HepG2 (cell line): ENCODE measurements around the gene CPED1. TPM values are rescaled to one million over a fixed set of nuclear protein-coding genes. Genes with fewer than 3 reads are reported as not detected.

Source experiments
- ATAC-seq: fragments of 200-7000 bp; cut with Tn5 transposase; 3 replicates; pipeline ENCODE4 v1.9.1; 2020; ENCODE audit warnings: mild to moderate bottlenecking, moderate library complexity
- BruUV-seq: library from RNA; stranded (reverse); fragments of 400-500 nt; replicated peaks from 2 replicates; lab custom pipeline; 2021; lab: Mats Ljungman, UMichigan
- CTCF ChIA-PET: fragments of 300-600 bp; formaldehyde crosslinking; extraction: SDS; loops from one replicate; lab custom pipeline; 2021; ENCODE audit warnings: low total read pairs, inconsistent platforms, low intra/inter-chr PET ratio; lab: Yijun Ruan, JAX
- POLR2A ChIA-PET: fragments of 350-600 bp; sonication (Branson Sonifier 250); formaldehyde crosslinking; loops from one replicate; lab custom pipeline; 2020; ENCODE audit warnings: antibody characterized with exemption, inconsistent platforms; lab: Yijun Ruan, JAX
- DNase-seq: peaks from one replicate; pipeline ENCODE4 v3.0.0-alpha.2; 2015; ENCODE audit warnings: low spot score
- FAIRE-seq: peaks from 3 replicates; lab custom pipeline; 2011; peaks lifted over from hg19 to GRCh38; lab: Jason Lieb, UNC
- H2AFZ ChIP-seq: one replicate; pipeline ENCODE4 v1.6.1; 2011; ENCODE audit warnings: low read length, inconsistent platforms
- H3K27ac ChIP-seq: fragments of 300-600 bp; 3 replicates; pipeline ENCODE4 v1.8.0; 2011; ENCODE audit warnings: mixed run types, mild to moderate bottlenecking, mixed read lengths, low read length, inconsistent platforms; ENCODE audit not compliant: insufficient read depth; ENCODE audit errors: extremely low read length
- H3K27me3 ChIP-seq, 2 experiments: fragments of 200-600 bp in 1 of 2; 2 replicates in 1 of 2; 3 replicates in 1 of 2; pipeline versions ENCODE4 v1.6.0 to v1.8.0; 2011; ENCODE audit warnings: low read length in 2 of 2, mild to moderate bottlenecking in 2 of 2, moderate library complexity in 2 of 2, inconsistent platforms in 1 of 2; ENCODE audit not compliant: insufficient read depth in 2 of 2, control insufficient read depth in 1 of 2
- H3K36me3 ChIP-seq, 2 experiments: fragments of 200-600 bp in 1 of 2; replicated peaks in 1 of 2; 2 replicates in 1 of 2; 3 replicates in 1 of 2; pipeline versions ENCODE4 v1.5.1 to v1.8.0; 2011; ENCODE audit warnings: low read length in 2 of 2, inconsistent platforms in 1 of 2; ENCODE audit not compliant: insufficient read depth in 2 of 2, control insufficient read depth in 1 of 2
- H3K4me1 ChIP-seq: 2 replicates; pipeline ENCODE4 v1.5.1; 2012; ENCODE audit warnings: low read length, inconsistent platforms; ENCODE audit not compliant: insufficient read depth
- H3K4me2 ChIP-seq: 2 replicates; pipeline ENCODE4 v1.6.0; 2011; ENCODE audit warnings: low read depth, low read length, inconsistent platforms
- H3K4me3 ChIP-seq, 3 experiments: fragments of 200-600 bp in 1 of 3; sonication (generic), shearing (Covaris generic) in 1 of 3; replicated peaks in 1 of 3; 2 replicates each; pipeline ENCODE4 v1.5.1; 2011 to 2016; ENCODE audit warnings: low read length in 3 of 3, inconsistent platforms in 2 of 3, low read depth in 2 of 3, mild to moderate bottlenecking in 2 of 3, control low read depth in 1 of 3, mixed read lengths in 1 of 3; ENCODE audit not compliant: insufficient read depth in 1 of 3
- H3K79me2 ChIP-seq: one replicate; pipeline ENCODE4 v1.6.1; 2011; ENCODE audit warnings: low read length, inconsistent platforms; ENCODE audit not compliant: insufficient read depth
- H3K9ac ChIP-seq: 2 replicates; pipeline ENCODE4 v1.6.0; 2011; ENCODE audit warnings: mild to moderate bottlenecking, low read depth, low read length, inconsistent platforms; ENCODE audit not compliant: insufficient read depth
- H3K9me3 ChIP-seq: 2 replicates; pipeline ENCODE4 v1.5.1; 2012; ENCODE audit warnings: mild to moderate bottlenecking, low read length
- H4K20me1 ChIP-seq: 2 replicates; pipeline ENCODE4 v1.6.0; 2011; ENCODE audit warnings: inconsistent platforms, mild to moderate bottlenecking, low read length, moderate library complexity; ENCODE audit not compliant: insufficient read depth
- CEBPG ChIP-seq: IDR thresholded peaks from 2 replicates; pipeline ENCODE4 v1.6.1; 2016
- CREB1 ChIP-seq, 2 experiments: fragments of 450-650 bp in 1 of 2; IDR thresholded peaks; 2 replicates each; pipeline ENCODE4 v1.6.1; 2016 to 2017; ENCODE audit warnings: control low read depth in 1 of 2, mild to moderate bottlenecking in 1 of 2, missing compliant biosample characterization in 1 of 2, missing genetic modification characterization in 1 of 2
- JUNB ChIP-seq: sonication (generic); formaldehyde crosslinking; IDR thresholded peaks from 2 replicates; pipeline ENCODE4 v1.8.0; 2022; ENCODE audit warnings: missing genetic modification reagents, mild to moderate bottlenecking, borderline replicate concordance
- PLSCR1 ChIP-seq: sonication (generic); formaldehyde crosslinking; IDR thresholded peaks from 2 replicates; pipeline ENCODE4 v1.5.0; 2020; ENCODE audit warnings: missing genetic modification reagents, mild to moderate bottlenecking, borderline replicate concordance
- RELA ChIP-seq: sonication (generic); formaldehyde crosslinking; IDR thresholded peaks from 2 replicates; pipeline ENCODE4 v1.4.0; 2020; ENCODE audit warnings: missing genetic modification reagents
- SAP130 ChIP-seq: IDR thresholded peaks from 2 replicates; pipeline ENCODE4 v1.6.1; 2016; ENCODE audit warnings: low read depth
- SP140L ChIP-seq: sonication (generic); formaldehyde crosslinking; IDR thresholded peaks from 2 replicates; pipeline ENCODE4 v1.4.0; 2020; ENCODE audit warnings: missing genetic modification reagents, borderline replicate concordance
- SPEN ChIP-seq: sonication (generic); formaldehyde crosslinking; IDR thresholded peaks from 2 replicates; pipeline ENCODE4 v1.5.1; 2020; ENCODE audit warnings: low read depth, mild to moderate bottlenecking, missing genetic modification reagents
- TAF15 ChIP-seq: fragments of 200-400 bp; formaldehyde crosslinking; IDR thresholded peaks from one replicate; pipeline ENCODE4 v1.6.1; 2018; ENCODE audit warnings: mild to moderate bottlenecking, low read depth, low read length; ENCODE audit not compliant: poor library complexity, severe bottlenecking
- ZFP36L1 ChIP-seq: sonication (generic); formaldehyde crosslinking; IDR thresholded peaks from 2 replicates; pipeline ENCODE4 v1.8.0; 2022; ENCODE audit warnings: mild to moderate bottlenecking, missing genetic modification reagents, moderate library complexity
- ZMYM4 ChIP-seq: sonication (generic); formaldehyde crosslinking; IDR thresholded peaks from 2 replicates; pipeline ENCODE4 v1.8.1; 2023; ENCODE audit warnings: mild to moderate bottlenecking, missing genetic modification reagents
- ZNF333 ChIP-seq: sonication (generic); formaldehyde crosslinking; IDR thresholded peaks from 2 replicates; pipeline ENCODE4 v1.4.0; 2020; ENCODE audit warnings: mild to moderate bottlenecking, missing genetic modification reagents, borderline replicate concordance
- ZNF382 ChIP-seq: sonication (generic); formaldehyde crosslinking; IDR thresholded peaks from 2 replicates; pipeline ENCODE4 v1.5.0; 2020; ENCODE audit warnings: missing genetic modification reagents, mild to moderate bottlenecking, borderline replicate concordance
- ZNF468 ChIP-seq: sonication (generic); formaldehyde crosslinking; IDR thresholded peaks from 2 replicates; pipeline ENCODE4 v1.8.0; 2022; ENCODE audit warnings: mild to moderate bottlenecking, moderate library complexity, missing genetic modification reagents
- ZNF724P ChIP-seq: sonication (generic); formaldehyde crosslinking; IDR thresholded peaks from 2 replicates; pipeline ENCODE4 v1.8.0; 2022; ENCODE audit warnings: missing genetic modification reagents, borderline replicate concordance
- ZNF766 ChIP-seq: sonication (generic); formaldehyde crosslinking; IDR thresholded peaks from 2 replicates; pipeline ENCODE4 v1.5.0; 2020; ENCODE audit warnings: missing genetic modification reagents, borderline replicate concordance
- ZNF775 ChIP-seq: sonication (generic); formaldehyde crosslinking; IDR thresholded peaks from 2 replicates; pipeline ENCODE4 v1.4.0; 2020; ENCODE audit warnings: missing genetic modification reagents, mild to moderate bottlenecking, moderate library complexity, borderline replicate concordance
- ZNF883 ChIP-seq: sonication (generic); formaldehyde crosslinking; IDR thresholded peaks from 2 replicates; pipeline ENCODE4 v1.5.1; 2020; ENCODE audit warnings: mild to moderate bottlenecking, missing genetic modification reagents; ENCODE audit errors: not compliant biosample characterization
- ZSCAN9 ChIP-seq: IDR thresholded peaks from 2 replicates; pipeline ENCODE4 v1.6.1; 2016; ENCODE audit warnings: borderline replicate concordance
- WGBS: methylation state at CpG from one replicate; pipeline ENCODE4 v1.1.6; 2017; ENCODE audit warnings: low lambda C conversion rate; 5-methylcytosine and 5-hydroxymethylcytosine counted together
- in situ Hi-C: cut with HindIII; loops from 2 replicates; pipeline ENCODE4 v1.10.0; 2017; ENCODE audit warnings: low pct_unique_long_range_greater_than_20kb; ENCODE audit not compliant: extremely low pct_ligation_motif_present
- intact Hi-C: fragments of 100-400 bp; cut with micrococcal nuclease; formaldehyde crosslinking; loops from one replicate; pipeline ENCODE4 v1.10.0; 2022; ENCODE audit not compliant: unreplicated experiment
- polyA plus RNA-seq, 8 experiments: library from polyadenylated mRNA; depleted of rRNA in 3 of 8; stranded (reverse) in 7 of 8; unstranded in 1 of 8; fragments of >200 nt; fragmentation: Illumina TruSeq in 4 of 8; extraction: Trizol in 4 of 8; gene quantifications; 2 replicates each; pipeline versions ENCODE4 v1.2.1 to v1.2.3, GENCODE V29; 2011 to 2016; ENCODE audit warnings: low read depth in 4 of 8, missing spikeins in 1 of 8, mixed read lengths in 1 of 8; ENCODE audit not compliant: insufficient read depth in 1 of 8
- total RNA-seq, 5 experiments: library from RNA; depleted of rRNA; stranded (reverse); fragments of >200 nt; fragmentation: Illumina TruSeq; extraction: Trizol; gene quantifications; 2 replicates each; pipeline ENCODE4 v1.2.3, GENCODE V29; 2016; ENCODE audit warnings: low read depth in 1 of 5

The CPED1 gene
- total and polyA plus RNA-seq, 2 of the 13 experiments (the other 11 are each of a cell fraction or from before 2014, with no cell fraction given): 11.5 to 27.0 TPM

DNA sequence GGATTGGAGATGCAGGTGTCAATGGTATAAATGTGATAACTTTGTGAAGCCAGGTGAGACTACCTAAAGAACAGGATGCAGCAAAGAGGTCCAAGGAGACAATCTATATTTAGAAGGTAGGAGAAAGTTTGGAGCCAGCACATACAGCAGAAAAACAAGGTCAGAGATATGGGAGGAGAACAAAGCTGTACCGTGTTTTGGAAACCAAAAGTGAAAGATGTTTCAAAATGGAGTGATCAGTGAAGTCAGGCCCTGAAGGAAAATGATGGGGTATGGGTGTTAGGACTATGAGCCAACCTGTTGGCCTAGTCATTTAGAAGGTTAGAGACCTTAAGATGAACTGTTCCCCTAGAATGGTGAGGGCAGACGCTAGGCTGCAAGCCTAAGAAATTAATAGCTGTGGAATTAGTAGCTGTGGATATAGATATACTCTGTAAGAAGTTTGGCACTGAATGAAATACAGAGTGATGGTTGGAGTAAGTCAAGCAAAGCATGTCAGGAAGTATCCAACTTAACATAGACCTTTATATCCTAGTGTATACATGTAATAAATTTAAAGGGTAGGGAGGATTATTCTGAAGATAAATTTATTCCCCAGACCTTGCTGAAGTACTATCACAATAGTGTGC, 190.5 kb downstream of the CPED1 start:
- in situ Hi-C loops (no loop called here), intact Hi-C loops (no loop called here)
- Histone ChIP-seq H3K4me2 (no peak overlapping the region), H3K4me3 (no peak overlapping the region), H3K36me3 (no peaks in the 10 kb centered on the region), H3K4me1 (no peaks in the 10 kb centered on the region), H3K27me3 (no peaks in the 10 kb centered on the region), H3K9me3 (no peaks in the 10 kb centered on the region), H3K27ac (no peak overlapping the region), H3K9ac (no peak overlapping the region), H2AFZ (no peak overlapping the region), H4K20me1 (no peaks in the 10 kb centered on the region), H3K79me2 (no peaks in the 10 kb centered on the region)
- no peak for ATAC-seq
- no TSS peak for BruUV-seq
- POLR2A ChIA-PET: no interaction called here
- TF ChIP-seq ZFP36L1 (CRISPR knock-in tag) (no peak), SP140L (CRISPR knock-in tag) (no peak), SAP130 (no peak), ZNF333 (CRISPR knock-in tag) (no peak), PLSCR1 (no peak), RELA (CRISPR knock-in tag) (no peak), ZNF468 (no peak), CEBPG (no peak), ZMYM4 (no peak), ZNF766 (CRISPR knock-in tag) (no peak), TAF15 (no peak), ZNF775 (no peak), ZNF883 (CRISPR knock-in tag) (no peak), JUNB (CRISPR knock-in tag) (no peak), ZNF724P (CRISPR knock-in tag) (no peak), ZNF382 (CRISPR knock-in tag) (no peak), SPEN (CRISPR knock-in tag) (no peak), ZSCAN9 (CRISPR knock-in tag) (no peak), CREB1 (IDR thresholded peaks at IDR 0.05) (no peak), CREB1 (CRISPR knock-in tag; IDR thresholded peaks at IDR 0.05) (no peak)
- FAIRE-seq: no peak
- CTCF ChIA-PET: no interaction called here
- DNase-seq: no peak
- 42% methylated on average over 2 of the region's 2 CpGs for WGBS
